ENCODE data around the gene MYOM1.
A peak's percentile ranks its signal among the peaks of the same experiment; 100 is the strongest.

Gene MYOM1

GRCh38 chr18:3219631-3220335 lies at the start of gene MYOM1:
Gene MYOM1, minus strand, starts transcription at chr18:3219968. Its CDS starts 4,745 bp downstream, at chr18:3215223.
- DNase-seq: no peak

- DNase-seq: no peak
These were observed 49.6 kb upstream of the MYOM1 start for GRCh38 chr18:3269241-3269913.

GRCh38 chr18:3268306-3268705 lies 48.5 kb upstream of the MYOM1 start:
- no peak for DNase-seq

- no peak for DNase-seq
These were observed 46.4 kb upstream of the MYOM1 start for GRCh38 chr18:3266062-3266608.

GRCh38 chr18:3265564-3266033 lies 45.8 kb upstream of the MYOM1 start:
- DNase-seq: no peak

DNA sequence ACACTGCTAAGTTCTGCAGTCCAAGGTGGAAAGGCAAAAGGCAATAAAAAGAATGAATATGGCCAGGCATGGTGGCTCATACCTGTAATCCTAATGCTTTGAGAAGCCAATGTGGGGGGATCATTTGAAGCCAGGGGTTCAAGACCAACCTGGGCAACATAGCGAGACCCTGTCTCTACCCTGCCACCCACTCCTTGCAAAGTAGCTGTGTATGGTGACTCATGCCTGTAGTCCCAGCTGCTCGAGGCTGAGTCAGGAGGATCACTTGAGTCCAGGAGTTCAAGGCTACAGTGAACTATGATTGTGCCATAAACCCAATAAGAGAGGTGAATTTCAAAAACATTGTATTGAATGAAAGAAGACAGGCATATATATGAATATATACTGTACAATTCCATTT lies 44.6 kb upstream of the MYOM1 start:
- DNase-seq: no peak

DNA sequence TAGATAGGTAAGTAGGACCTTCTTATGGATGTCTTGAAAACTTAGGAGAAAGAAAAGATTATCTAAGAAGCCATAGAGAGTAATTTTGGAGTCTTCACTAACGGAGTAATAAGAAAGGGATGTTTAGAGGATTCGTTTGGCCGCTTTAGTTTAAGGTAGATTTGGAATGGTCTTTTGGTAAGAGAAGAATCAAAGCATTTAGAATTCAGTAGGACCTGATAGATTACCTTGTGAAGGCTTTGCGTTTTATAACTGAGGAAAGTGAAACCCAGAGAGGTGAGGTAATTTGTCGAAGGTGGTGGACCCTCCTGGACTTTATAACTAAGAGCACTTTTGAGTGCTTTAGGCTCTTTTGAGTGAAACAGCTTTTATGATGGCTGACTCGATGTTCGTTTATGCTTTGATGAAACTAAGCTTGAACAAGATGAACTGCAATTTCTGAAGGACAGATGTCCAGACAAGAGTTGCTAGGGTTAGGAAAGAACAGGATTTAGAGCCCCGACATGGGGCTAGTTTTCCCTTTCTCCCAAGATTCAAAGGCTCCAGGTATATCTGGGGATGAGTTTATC lies 43.4 kb upstream of the MYOM1 start:
- no peak for DNase-seq

GRCh38 chr18:3262234-3263131 lies 42.7 kb upstream of the MYOM1 start:
- DNase-seq: no peak

DNA sequence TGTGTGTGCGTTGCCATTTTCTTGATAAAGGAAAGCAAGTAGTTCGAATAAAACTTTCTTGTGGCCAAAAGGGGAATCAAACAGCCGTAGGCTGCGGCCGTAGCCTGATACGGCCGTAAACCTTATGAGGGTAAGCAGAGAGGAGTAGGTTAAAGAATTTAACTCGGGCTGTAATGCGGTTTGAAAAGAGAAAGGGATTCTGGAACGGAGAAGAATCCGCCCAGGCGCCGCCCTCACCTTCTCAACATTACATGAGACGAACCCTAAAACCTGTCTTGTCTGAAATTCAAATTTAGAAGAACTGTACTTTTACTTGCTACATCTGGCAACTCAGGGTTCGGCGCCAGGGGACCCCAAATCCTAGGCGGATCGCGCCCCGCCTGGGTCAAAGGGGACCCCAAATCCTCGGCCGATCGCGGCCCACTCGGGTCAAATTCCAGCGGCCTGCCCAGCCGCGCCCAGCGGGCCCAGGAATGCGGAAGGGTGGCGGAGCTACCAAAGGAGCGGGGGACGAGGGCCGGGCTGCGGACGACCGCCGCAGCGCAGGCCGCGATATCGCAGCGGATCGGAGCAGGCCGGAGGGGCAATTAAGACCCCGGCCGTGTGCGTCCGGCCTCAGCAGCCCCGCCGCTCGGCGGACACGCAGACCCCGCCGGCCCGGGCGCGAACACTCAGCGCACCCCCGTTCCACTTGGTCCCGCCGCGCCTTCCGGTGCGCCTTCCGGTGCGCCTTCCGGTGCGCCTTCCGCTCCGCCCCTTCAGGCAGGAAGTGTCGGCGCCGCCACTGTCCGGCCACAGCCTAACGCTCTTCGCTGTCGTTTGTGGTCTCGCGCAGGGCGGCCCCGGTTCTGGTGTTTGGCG lies 41.8 kb upstream of the MYOM1 start, which contains the start of gene MYL12B:
MYL12B (plus strand) TSS at position 761 of the 861 bp plus-strand sequence. CDS start 10,766 bp downstream, outside the sequence.
- peak; percentile 76 for DNase-seq

GRCh38 chr18:3260995-3261372 lies 41.2 kb upstream of the MYOM1 start:
- DNase-seq: no peak

DNA sequence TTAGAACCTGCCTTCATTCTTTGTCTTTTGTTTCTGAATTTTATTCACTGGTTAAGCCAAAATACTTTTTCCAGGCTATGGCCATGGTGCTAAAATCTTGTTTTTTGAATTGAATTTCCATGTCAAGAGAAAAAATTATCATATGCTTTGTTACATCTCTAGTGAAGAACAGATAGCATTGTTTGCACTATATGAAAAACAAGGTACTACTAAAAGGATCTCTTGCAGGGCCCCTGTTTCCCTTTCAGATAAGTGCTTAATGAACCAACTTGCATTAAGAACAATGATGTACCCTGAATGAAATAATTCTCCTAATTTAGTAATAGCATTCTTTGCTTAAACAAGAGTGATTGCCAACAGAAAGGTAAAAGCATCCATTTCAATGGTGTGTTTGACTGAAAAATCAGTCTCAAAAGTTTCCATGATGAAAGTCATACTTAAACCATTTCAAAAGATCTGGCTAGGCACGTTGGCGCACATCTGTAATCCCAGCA lies 37.9 kb upstream of the MYOM1 start:
- DNase-seq: no peak

DNA sequence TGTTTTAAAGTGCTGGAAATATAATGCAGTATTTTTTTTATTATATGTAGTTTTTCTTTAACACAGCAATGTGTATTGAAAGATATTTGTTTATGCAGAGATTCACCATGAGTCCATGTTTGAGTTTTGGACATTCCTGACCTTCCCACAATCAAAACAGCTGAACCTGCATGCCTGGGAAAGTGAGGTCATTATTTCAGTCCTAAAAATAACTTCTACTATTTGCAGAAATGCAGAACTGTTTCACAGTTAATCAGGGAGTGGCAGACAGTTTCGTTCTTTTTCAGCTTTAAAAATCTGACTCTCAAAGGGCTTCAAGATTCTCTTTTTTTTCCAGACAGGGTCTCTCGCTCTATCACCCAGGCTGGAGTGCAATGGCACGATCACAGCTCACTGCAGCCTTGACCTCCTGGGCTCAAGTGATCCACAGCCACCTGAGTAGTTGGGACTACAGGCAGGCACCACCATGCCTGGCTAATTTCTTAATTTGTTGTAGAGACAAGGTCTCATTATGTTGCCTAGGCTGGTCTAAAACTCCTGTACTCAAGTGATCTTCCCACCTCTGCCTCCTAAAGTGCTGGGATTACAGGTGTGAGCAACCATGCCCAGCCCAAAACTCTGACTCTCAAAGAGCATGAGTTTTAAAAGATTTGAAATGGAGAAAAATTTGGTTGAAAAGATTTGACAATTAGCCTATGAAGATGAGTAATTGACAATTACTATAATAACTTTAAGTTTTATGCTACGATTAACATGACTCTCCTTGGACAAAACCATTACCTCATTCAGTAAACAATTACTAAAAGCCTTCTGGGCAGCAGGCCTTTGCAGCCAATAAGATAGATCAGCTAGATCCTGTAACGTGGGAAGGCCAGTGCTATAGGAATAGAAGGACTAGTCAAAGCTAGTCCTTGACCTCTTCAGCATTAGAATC lies 37.2 kb upstream of the MYOM1 start:
- DNase-seq: no peak

DNA sequence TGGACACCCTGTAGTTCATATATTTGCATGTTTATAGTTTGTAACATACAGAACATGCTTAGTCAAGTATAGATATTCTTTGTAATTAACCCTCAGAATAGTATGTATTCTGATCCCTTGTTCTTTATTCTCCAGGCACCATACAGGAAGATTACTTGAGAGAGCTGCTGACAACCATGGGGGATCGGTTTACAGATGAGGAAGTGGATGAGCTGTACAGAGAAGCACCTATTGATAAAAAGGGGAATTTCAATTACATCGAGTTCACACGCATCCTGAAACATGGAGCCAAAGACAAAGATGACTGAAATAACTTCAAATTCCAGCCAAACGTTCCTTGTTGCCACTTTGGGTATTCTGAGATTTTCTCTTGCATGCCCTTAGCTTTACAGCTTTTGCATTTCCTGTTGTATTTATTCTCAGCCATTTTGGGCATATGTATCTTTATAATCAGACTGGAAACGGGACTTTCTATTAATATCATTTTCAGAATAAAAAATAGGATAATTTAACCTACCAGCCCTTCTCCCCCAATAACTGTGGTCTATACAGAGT lies 35.9 kb upstream of the MYOM1 start:
- no peak for DNase-seq

DNA sequence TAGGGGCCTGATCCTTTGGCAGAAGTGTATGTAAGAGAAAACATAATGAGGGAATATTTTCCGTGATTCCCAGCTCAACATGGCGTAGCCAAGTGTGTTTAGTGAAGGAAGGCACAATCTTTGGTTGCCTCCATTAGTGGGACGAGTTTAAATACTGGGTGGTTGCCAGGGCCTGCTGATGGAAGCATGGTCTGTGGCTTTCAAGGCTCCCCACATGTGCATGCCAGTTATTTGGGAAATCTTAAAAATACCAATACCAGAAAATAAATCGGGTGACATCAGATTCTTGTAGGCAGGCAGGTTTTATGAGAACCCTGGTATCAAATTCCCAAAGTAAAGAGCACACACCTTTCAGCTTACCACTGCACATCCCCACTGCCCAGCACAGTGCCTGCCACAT lies 35.0 kb upstream of the MYOM1 start:
- no peak for DNase-seq

GRCh38 chr18:3252843-3253242 lies 33.1 kb upstream of the MYOM1 start:
- no peak for DNase-seq

GRCh38 chr18:3251963-3252277 lies 32.2 kb upstream of the MYOM1 start:
- DNase-seq: no peak

GRCh38 chr18:3251249-3251962 lies 31.6 kb upstream of the MYOM1 start:
- DNase-seq: no peak

DNA sequence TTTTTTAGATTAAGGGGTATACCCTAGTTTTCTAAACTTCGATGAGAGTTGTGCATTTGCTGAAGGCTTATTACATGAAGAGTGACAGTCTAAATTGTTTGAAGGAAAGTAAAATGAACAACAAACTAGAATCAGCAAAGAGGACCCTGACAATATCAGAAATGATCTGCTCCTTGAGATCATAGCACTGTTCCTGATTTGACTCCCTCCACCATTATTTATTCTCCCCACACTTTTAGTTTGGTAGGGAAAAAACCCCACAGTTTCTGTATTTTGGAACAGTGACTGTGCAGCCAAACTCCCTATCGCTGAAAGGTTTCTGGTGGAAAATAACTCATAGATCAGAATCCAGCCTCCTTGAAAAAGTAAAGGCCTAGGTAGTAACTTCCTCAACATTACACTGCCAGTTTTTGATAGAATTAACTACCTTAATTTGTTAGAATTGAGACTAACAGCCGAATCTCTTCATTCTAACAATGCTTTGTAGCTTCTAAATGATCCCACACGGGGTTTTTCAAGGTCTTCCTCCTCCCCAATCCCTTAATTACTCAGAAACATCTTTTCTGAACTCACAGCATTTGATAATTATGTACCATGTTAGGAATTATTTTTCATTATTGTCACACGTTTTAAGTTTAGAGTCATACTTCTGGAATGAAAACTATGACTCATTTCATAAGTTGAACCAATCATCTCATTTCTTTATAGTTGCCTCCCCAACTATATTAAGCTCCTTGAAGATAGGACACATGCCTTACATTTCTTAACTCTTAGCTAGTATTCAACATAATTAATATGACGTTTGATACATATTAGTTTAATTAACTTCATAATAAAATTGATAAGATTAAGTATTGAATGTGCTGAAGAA lies 30.7 kb upstream of the MYOM1 start:
- DNase-seq: no peak
